SK-MEL-5 (cell line): Measurements from ENCODE around the gene MT1F. TPM values are rescaled to one million over a fixed set of nuclear protein-coding genes. Genes with fewer than 3 reads are reported as not detected.
"Not testable (repeated sequence)": the region's sequence is repeated elsewhere in the genome, so short reads cannot be mapped to it uniquely, and the experiment has no call there.

Source experiments
- DNase-seq: peaks from one replicate; pipeline ENCODE4 v3.0.0-alpha.2; 2016; ENCODE audit warnings: low read depth, low spot score
- in situ Hi-C: cut with HindIII; loops from 2 replicates; pipeline ENCODE4 v1.10.0; 2016; ENCODE audit warnings: low sequenced_read_pairs, high pct_unique_total_duplicates, low pct_unique_long_range_greater_than_20kb
- total RNA-seq: library from RNA; depleted of rRNA; stranded (reverse); fragments of >200 nt; shearing (Covaris generic); gene quantifications from 2 replicates; pipeline ENCODE4 v1.2.3, GENCODE V29; 2014

MT1F gene
- total RNA-seq, 1 experiment from 2014 or later = not detected

- in situ Hi-C loops, DNase-seq: not testable (repeated sequence)
These were observed 34.6 kb upstream of the MT1F start for GRCh38 chr16:56623184-56623583.

DNA sequence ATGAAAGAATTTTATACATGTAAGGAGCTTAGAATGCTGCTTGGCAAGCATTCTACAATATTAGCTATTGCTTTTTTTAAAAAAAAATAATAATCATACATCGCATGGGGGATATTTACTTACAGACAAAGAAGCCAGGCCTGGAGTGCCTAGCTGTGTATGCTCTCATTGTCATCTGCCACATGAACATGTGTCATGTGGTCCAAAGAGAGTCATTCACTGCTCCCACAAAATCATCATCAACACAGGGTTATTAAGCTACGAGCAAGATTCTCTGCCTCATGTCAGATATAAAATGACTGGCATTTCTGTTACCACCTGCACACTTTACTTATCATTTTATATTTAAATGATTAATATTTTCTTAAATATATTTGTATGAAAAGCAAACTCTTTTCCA, 34.1 kb upstream of the MT1F start:
- no peak for DNase-seq
- in situ Hi-C loops = no loop called here

- in situ Hi-C loops = no loop called here
- DNase-seq = no peak
These were observed 32.4 kb upstream of the MT1F start, which contains the start of gene MT1E for GRCh38 chr16:56625140-56625942. Gene MT1E, plus strand, starts transcription at chr16:56625781. Its CDS starts 71 bp downstream, at chr16:56625852.

DNA sequence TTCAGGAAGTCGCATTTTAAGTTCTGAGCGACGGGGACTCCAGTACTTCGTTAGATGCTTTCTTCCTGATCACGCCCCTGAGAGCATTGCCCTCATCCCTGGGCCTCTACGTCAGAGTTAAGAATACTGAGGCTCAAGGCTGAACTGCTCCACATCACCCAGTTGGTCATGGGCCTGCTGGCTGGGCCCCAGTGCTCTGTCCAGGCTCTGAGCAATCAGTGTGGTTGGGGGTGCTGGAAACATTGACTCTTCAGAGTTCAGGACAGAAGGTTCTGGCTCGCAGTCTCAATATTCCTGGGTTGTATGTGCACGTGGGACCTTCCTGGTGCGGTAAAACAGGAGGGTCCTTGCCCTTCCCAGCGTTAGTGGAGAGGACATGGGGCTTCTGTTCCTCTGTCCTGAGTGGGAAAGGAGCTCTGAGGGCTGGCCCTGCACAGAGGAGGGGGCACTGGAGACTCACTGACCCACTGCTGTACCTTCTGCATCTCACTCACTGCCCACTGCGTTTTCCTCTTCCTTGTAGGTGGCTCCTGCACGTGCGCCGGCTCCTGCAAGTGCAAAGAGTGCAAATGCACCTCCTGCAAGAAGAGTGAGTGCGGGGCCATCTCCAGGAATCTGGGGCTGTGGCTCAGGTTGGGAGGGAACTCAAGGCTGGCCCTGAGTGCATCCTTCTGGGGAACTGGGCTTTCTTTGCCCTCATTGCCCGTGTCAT, 31.7 kb upstream of the MT1F start:
- in situ Hi-C loops = no loop called here
- no peak for DNase-seq

DNA sequence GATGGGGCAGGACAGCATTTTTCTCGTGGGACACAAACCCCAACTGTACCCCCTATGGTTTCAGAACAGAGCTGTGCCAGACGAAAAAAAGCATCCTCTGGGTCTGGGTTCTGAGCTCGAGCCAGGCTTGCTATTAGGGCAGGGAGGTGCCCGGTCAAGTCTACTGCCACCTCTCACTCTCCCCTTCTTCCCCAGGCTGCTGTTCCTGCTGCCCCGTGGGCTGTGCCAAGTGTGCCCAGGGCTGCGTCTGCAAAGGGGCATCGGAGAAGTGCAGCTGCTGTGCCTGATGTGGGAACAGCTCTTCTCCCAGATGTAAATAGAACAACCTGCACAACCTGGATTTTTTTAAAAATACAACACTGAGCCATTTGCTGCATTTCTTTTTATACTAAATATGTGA, 31.1 kb upstream of the MT1F start:
- DNase-seq = no peak
- in situ Hi-C loops = no loop called here

- no peak for DNase-seq
- in situ Hi-C loops = no loop called here
These were observed 29.0 kb upstream of the MT1F start for GRCh38 chr16:56628486-56629350.

- in situ Hi-C loops = no loop called here
- no peak for DNase-seq
These were observed 28.2 kb upstream of the MT1F start for GRCh38 chr16:56629531-56629930.

DNA sequence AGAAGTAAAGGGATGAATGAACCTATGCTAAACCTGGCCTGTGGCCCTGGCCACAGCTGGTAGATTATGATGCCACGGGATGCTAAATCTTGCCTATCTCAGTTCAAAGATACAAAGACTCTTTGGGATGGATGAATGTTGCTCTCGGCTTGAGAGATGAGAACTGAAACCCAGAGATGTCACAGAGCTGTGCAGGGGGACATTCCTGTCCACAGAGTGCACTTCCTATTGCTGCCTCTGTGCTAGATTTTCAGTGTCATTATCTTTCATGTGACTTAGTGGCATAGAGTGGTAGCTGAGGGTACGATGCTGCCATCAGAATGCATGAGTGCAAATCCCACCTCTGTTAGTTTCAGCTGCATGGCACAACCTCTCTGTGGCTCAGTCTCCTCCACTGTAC, 27.6 kb upstream of the MT1F start:
- in situ Hi-C loops = no loop called here
- DNase-seq = no peak

GRCh38 chr16:56631197-56631596, 26.6 kb upstream of the MT1F start:
- DNase-seq = no peak
- in situ Hi-C loops = no loop called here

DNA sequence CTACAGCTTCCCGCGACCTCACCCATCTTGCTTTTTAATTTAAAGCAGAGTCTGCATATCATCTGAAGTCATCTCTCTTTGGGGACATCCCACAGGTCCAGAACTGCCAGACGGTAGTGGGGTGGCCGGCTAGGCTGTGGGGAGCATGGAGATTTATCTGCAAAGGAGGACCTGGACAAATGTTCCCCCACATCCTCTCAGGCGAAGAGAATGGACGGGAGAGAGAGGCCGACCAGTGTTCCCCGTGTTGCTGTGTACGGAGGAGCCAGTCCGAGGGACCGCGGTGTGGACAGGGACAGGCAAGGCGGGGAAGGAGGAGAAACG, 26.0 kb upstream of the MT1F start:
- no peak for DNase-seq
- in situ Hi-C loops = no loop called here

DNA sequence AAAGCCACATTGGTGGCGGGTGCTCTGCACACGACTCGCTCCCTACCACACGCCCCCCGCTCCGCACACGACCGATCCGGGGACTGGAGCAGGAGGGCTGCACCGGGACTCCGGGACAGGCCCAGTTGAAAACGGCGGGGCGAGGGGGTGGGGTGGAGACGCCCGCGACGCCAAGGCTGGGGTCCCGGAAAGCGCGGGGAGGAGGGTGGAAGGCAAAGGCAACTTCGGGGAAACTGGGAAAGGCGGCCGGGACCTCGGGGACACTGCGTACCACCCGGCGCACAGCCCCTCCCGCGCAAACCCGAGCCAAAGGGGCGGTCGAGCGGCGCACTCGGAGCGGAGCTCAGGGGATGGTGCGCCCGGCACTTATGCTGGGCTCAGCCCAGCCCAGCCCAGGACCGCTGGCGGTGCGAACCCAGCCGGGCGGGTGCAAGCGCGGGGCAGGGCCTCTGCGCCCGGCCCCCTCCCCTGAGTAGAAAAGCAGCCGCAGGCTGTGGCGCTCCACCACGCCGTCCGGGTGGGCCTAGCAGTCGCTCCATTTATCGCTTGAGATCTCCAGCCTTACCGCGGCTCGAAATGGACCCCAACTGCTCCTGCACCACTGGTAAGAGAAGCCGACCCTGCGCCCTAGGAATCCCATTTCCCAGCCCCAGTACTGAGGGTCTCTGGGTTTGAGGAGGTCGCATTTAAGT, 25.5 kb upstream of the MT1F start, which contains the start of gene MT1M:
Gene MT1M (plus strand): TSS at position 504 of the 692 bp plus-strand sequence. CDS start 73 bp downstream, at position 577.
- in situ Hi-C loops = no loop called here
- no peak for DNase-seq

DNA sequence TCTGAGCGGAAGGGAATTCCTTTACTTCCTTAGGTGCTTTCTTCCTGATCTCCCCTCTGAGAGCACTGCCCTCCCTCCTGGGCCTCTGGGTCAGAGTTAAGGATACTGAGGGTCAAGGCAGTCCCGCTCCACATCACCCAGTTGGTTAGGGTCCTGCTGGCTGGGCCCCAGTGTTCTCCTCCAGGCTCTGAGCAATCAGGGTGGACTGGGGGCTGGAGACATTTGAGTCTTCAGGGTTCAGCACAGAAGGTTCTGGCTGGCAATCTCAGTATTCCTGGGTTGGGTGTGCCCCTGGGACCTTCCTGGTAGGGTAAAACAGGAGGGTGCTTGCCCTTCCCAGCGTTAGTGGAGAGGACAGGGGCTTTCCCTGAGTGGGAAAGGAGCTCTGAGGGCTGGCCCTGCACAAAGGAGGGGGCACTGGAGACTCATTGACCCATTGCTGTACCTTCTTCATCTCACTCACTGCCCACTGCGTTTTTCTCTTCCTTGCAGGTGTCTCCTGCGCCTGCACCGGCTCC, 24.9 kb upstream of the MT1F start:
- in situ Hi-C loops = no loop called here

GRCh38 chr16:56633535-56633934, 24.2 kb upstream of the MT1F start:
- DNase-seq = no peak
- in situ Hi-C loops = no loop called here

More for the DNA sequence above, 24.9 kb upstream of the MT1F start:
- DNase-seq = no peak

- in situ Hi-C loops = no loop called here
- no peak for DNase-seq
These were observed 22.9 kb upstream of the MT1F start for GRCh38 chr16:56634715-56635440.

DNA sequence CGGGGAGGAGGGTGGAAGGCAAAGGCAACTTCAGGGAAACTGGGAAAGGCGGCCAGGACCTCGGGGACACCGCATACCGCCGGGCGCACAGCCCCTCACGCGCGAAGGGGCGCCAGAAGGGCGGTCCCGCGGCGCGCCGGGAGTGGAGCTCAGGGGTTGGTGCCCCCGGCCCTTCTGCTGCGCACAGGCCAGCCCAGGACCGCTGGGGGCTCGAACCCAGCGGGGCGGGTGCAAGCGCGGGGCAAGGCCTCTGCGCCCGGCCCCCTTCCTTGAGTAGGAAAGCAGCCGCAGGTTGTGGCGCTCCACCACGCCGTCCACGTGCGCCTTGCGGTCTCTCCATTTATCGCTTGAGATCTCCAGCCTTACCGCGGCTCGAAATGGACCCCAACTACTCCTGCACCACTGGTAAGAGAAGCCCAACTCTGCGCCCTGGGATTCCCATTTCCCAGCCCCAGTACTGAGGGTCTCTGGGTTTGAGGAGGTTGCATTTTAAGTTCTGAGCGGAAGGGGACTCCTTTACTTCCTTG, 22.3 kb upstream of the MT1F start:
- DNase-seq = no peak
- in situ Hi-C loops = no loop called here

DNA sequence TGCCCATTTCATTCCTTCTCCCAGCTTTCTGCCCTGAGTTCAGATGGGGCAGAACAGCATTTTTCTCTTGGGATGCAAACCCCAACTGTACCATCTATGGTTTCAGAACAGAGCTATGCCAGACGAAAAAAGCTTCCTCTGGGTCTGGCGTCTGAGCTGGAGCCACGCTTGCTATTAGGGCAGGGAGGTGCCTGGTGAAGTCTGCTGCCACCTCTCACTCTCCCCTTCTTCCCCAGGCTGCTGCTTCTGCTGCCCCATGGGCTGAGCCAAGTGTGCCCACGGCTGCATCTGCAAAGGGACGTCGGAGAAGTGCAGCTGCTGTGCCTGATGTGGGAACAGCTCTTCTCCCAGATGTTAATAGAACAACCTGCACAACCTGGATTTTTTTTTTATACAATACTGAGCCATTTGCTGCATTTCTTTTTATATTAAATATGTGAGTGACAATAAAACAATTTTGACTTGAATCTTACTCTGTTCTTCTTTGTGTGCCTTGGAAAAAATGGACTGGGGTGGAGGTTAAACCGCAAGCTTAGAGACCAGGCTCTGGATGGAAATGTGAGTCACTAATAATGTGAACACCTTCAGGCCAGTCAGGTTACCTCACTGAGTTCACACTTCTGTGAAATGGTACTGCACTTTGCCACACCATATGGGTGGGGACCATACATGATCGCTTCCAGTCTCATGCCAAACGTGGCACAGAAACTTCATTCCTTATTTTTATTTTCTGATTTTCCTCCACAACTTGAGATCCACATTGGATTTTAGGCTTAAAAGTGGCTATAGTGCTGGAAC, 20.9 kb upstream of the MT1F start:
- in situ Hi-C loops = no loop called here

More for the DNA sequence above, 20.9 kb upstream of the MT1F start:
- DNase-seq = no peak
